Vagina (tissue), 2 donors: ENCODE results near the gene SLC9B1.
"Not testable (repeated sequence)": the region's sequence is repeated elsewhere in the genome, so short reads cannot be mapped to it uniquely, and the experiment has no call there.

Experiments used
- CTCF ChIP-seq, 3 experiments: fragments of 450-650 bp in 2 of 3; fragments of 200-600 bp in 1 of 3; sonication (generic) in 1 of 3; IDR thresholded peaks; one replicate each; pipeline ENCODE4 v1.5.1; 2017 to 2019; ENCODE audit warnings: antibody characterized with exemption in 3 of 3, mild to moderate bottlenecking in 2 of 3, moderate library complexity in 2 of 3
- POLR2AphosphoS5 ChIP-seq, 2 donors: sonication (generic); formaldehyde crosslinking; IDR thresholded peaks; one replicate each; pipeline ENCODE4 v1.9.0; 2017; ENCODE audit warnings: antibody characterized with exemption in 2 of 2, mild to moderate bottlenecking in 2 of 2, low read depth in 1 of 2; ENCODE audit not compliant: insufficient read depth in 1 of 2

GRCh38 chr4:102938063-102938462 lies 81.4 kb downstream of the SLC9B1 start:
- TF ChIP-seq CTCF (IDR thresholded peaks at IDR 0.05); POLR2AphosphoS5 (IDR thresholded peaks at IDR 0.05; ENCODE audit: insufficient read depth in 1 of 2, low read depth in 1 of 2): not testable (repeated sequence)
